Panc1 (cell line): ENCODE results near the gene IL6.

Source experiments
- CTCF ChIP-seq: fragments of 450-650 bp; IDR thresholded peaks from 2 replicates; pipeline ENCODE4 v1.5.1; 2017; ENCODE audit warnings: mild to moderate bottlenecking
- TCF7L2 ChIP-seq: IDR thresholded peaks from 2 replicates; pipeline ENCODE4 v1.6.1; 2011; ENCODE audit warnings: mild to moderate bottlenecking, low read depth, low read length, inconsistent platforms

- TF ChIP-seq TCF7L2: no peak
- TF ChIP-seq CTCF: no peak
Measured at GRCh38 chr7:22688084-22688483, 38.9 kb upstream of the IL6 start.
